Frontal cortex (tissue), 4 donors: ENCODE data around the gene TAS2R46. TPM values are rescaled to one million over a fixed set of nuclear protein-coding genes. Genes with fewer than 3 reads are reported as not detected.
"Not testable (repeated sequence)": the region's sequence is repeated elsewhere in the genome, so short reads cannot be mapped to it uniquely, and the experiment has no call there.

Experiments
- DNase-seq, 2 donors: peaks; one replicate each; pipeline ENCODE4 v3.0.0; 2012; ENCODE audit warnings: low spot score in 2 of 2
- FAIRE-seq: peaks from 2 replicates; lab custom pipeline; 2012; peaks lifted over from hg19 to GRCh38; lab: Jason Lieb, UNC
- small RNA-seq: library from RNA; depleted of rRNA; stranded (forward); fragments of <200 nt; gene quantifications from one replicate; pipeline ENCODE3, GENCODE V24; 2014
- total RNA-seq: library from RNA; depleted of rRNA; stranded (reverse); fragments of >200 nt; gene quantifications from one replicate; pipeline ENCODE4 v1.2.3, GENCODE V29; 2014
- donor health status: control.
- donor health status: control.
- donor health status: control.

Gene TAS2R46
- total RNA-seq, 1 donor from 2014 or later = 1.6 TPM

DNA sequence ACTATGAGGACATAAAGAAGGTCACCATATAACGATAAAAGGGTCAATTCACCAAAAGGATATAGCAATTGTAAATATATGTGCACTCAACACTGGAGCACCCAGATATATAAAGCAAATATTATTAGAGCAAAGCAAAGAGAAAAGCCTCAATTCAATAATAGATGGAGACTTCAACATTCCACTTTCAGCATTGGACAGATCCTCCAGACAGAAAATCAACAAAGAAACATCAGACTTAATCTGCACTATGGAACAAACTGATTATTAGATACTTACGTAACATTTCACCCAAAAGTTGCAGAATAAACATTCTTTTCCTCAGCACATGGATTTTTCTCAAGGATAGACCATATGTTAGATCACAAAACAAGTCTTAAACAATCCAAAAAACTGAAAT, 20.7 kb downstream of the TAS2R46 start:
- DNase-seq, FAIRE-seq: not testable (repeated sequence)

DNA sequence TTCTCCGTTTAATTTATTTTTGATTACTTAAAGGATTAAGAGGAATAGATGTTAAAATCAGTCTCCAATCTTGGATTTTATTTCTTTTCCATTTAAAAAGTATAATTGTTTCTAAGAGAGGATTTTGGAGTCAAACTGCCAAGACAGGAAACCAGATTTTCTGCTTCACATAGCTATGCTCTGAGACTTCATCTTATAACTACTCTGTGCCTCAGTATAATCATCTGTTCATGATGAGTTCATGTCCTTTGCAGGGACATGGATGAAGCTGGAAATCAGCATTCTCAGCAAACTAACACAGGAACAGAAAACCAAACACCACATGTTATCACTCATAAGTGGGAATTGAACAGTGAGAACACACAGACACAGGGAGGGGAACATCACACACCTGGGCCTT, 21.9 kb downstream of the TAS2R46 start:
- DNase-seq (no peak), FAIRE-seq (no peak)

DNA sequence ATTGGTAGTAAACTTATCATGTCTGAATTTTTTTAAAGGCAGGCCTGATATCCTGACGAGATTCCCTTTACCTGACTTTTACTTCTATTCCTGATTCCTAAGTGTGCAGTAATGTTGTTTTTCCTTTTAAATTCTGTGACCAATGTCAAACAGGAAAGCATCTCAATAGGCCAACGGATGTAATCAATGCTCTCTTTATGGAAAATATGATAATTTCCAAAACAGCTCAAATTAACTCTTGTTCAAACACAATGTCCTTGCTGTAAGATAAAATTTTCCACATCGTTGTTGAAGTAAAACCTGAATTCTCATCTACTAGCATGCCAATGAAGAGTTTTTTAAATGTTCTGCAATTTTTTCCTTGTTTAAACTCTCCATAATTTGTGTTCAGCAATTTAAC, 22.9 kb downstream of the TAS2R46 start:
- DNase-seq = no peak
- no peak for FAIRE-seq

DNA sequence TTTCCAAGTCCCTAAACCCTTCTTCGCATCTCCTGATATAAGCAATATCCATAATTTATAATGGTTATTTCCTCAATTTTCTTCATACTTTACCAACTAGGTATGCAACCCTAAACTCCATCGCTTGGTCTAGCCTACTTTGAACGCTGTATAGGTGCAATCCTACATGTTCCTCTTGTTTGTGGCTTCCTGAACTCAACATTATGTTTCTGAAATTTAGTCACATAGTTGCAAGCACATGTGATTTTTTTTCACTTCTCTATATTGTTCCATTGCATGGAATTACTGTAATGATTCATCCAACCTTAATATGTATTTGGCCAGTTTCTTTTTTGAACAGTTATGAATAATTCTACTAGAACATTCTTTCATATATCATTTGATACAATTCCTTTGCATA, 28.1 kb downstream of the TAS2R46 start:
- not testable (repeated sequence) for FAIRE-seq, DNase-seq

DNA sequence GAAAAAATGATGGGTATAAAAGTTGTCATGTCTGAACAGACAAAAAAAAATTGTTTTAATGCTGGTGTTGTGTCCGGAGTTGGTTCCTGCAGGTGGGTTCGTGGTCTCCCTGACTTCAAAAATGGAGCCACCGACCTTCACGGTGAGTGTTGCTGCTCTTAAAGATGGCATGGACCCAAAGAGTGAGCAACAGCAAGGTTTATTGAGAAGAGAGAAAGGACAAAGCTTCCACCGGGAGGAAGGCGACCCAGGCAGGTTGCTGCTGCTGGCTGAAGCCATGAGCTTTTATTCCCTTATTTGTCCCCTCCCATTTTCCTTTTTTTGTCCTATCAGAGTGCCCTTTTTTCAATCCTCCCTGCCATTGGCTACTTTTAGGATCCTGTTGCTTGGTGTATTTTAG, 30.8 kb downstream of the TAS2R46 start, which contains the start of gene TAS2R31:
Gene TAS2R31, minus strand, starts transcription at position 101 of the 400 bp plus-strand sequence. Its CDS starts 72 bp downstream, at position 29.
- DNase-seq (no peak), FAIRE-seq (no peak)

DNA sequence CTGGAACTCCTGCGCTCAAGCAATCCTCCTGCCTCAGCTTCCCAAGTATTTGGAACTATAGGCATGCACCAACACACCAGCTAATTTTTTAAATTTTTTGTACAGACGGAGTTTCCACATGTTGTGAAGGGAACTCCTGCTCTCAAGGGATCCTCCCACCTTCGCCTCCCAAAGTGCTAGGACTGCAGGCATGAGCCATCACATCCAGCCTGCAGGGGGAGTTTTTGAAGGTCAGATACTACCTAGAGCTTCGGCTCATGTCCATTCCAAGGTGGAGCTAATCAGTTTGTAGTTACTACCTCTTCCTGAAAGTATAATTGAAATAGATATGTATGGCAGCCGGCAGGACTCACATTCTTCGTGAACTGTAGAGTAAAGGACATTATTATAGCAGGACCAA, 36.0 kb downstream of the TAS2R46 start:
- FAIRE-seq = no peak

GRCh38 chr12:11023387-11023786, 38.7 kb downstream of the TAS2R46 start:
- DNase-seq = no peak
- FAIRE-seq = no peak

More for the DNA sequence above, 36.0 kb downstream of the TAS2R46 start:
- DNase-seq = no peak

DNA sequence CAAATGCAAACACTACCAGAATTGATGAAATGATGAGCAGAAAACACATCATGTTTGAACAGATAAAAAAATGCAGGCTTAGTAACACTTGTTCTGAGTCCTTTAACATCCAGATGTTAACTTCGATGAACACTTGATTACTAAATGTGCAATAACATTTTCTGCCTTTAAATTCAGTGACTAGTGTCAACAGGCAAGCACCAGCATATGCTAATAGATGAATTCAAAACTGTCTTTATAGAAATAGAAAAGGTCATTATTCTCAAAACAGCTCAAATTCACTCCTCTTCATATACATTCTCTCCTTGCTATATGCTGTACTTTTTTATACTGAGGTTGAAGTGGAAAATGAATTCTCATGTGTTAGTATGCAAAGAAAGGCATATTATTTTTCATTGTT, 39.6 kb downstream of the TAS2R46 start, which contains the start of gene TAS2R19:
Gene TAS2R19, minus strand, starts transcription at position 101 of the 400 bp plus-strand sequence. Its CDS starts 49 bp downstream, at position 52.
- no peak for DNase-seq
- no peak for FAIRE-seq

DNA sequence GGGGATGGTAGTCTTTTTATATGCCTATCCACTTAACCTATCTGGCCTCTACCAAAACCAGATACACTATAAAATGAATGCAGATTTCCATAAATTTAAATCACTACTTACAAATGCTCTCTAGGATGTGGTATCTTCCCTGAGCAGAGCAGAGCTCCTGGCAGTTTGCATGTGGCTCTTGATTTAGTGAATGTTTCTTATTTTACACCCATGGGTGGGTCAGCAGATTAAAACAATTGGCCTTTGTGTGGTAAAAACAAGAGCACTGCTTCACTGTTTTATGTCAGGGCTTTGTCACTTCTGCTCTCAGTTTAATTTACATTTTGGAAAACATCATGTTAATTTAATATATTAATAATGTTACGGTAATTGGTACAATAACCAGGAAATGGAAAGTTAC, 45.2 kb downstream of the TAS2R46 start:
- DNase-seq = peak in 1 of 2 donors; percentile 5

DNA sequence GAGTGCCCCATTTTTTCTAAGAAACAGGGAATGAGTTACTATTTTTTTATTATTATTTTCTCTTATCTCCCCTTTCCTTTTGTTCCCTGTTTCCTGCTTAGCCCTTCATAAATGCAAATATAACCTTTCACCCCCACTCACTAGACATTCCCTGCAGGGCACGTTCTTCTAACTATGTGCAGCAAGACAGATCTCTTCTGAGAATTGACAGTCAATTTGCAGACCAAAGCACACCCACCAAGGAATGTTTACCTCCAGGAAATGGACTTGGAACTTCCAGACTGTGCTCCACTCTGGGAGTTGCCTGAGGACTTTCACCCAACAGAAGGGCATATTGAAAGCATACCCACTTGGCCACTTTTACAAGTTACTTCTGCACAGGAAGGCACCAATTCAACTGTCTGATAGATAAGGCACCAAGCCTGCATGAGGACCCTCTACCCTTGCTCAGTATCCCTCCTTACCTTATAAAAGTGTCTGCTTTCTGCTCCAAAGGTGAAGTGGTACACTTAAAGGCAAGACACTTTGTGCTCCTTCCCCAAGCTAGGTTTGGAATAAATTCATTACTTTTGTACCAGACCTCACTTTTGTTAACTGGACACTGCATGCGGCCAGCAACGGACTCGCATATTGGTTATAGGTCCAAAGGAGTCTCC, 46.2 kb downstream of the TAS2R46 start:
- no peak for FAIRE-seq

More for the DNA sequence above, 45.2 kb downstream of the TAS2R46 start:
- peak; percentile 86 for FAIRE-seq

DNA sequence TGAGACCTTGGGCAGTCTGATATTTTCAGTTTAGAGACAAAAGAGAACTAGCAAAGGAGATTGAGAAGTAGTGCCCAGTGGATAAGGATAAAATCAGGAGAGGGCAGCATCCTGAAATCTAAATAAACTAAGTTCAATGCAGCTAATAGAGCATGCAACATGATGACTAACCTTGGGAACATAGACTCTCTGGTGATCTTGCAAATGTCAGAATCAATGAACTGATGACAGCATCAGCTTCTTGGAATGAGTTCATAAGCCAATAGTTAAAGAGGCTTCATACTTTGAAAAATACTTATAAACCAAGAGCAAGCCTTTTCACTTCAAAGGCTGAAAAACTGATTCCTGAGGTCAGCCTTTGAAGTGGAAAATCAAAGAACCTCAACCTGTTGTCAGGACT, 47.9 kb downstream of the TAS2R46 start:
- DNase-seq (no peak), FAIRE-seq (no peak)

More for the DNA sequence above, 46.2 kb downstream of the TAS2R46 start:
- no peak for DNase-seq

Small RNA genes within 50 kb of the gene (small RNA-seq; reads per million reads assigned to genes)
- not detected for gene AC018630.1

Other genes starting within 250 kb of the TAS2R46 start
- gene TAS2R10, start 235.9 kb downstream of the TAS2R46 start, total RNA-seq = 2.4 TPM
- gene PRR4, start 212.8 kb downstream of the TAS2R46 start, total RNA-seq = 1.2 TPM
- 42.0 TPM for gene PRH1, start 178.0 kb downstream of the TAS2R46 start, total RNA-seq
- 2.4 TPM for gene TAS2R13, start 152.7 kb downstream of the TAS2R46 start, total RNA-seq
- gene PRH2, start 133.1 kb downstream of the TAS2R46 start, total RNA-seq = not detected
- 5.3 TPM for gene TAS2R14, start 123.0 kb downstream of the TAS2R46 start, total RNA-seq
- gene TAS2R50, start 75.4 kb downstream of the TAS2R46 start, total RNA-seq = 3.7 TPM
- 6.9 TPM for gene TAS2R20, start 64.0 kb downstream of the TAS2R46 start, total RNA-seq
- gene TAS2R19, start 39.7 kb downstream of the TAS2R46 start, total RNA-seq = 6.9 TPM
- 7.3 TPM for gene TAS2R31, start 30.9 kb downstream of the TAS2R46 start, total RNA-seq
- 3.7 TPM for gene TAS2R43, start 30.0 kb upstream of the TAS2R46 start, total RNA-seq
- gene TAS2R30, start 72.3 kb upstream of the TAS2R46 start, total RNA-seq = 6.5 TPM
- gene SMIM10L1, start 108.9 kb upstream of the TAS2R46 start, total RNA-seq = 10.2 TPM
- gene TAS2R42, start 124.6 kb upstream of the TAS2R46 start, total RNA-seq = not detected
- gene PRB3, start 207.4 kb upstream of the TAS2R46 start, total RNA-seq = not detected
- not detected for gene PRB4, start 248.1 kb upstream of the TAS2R46 start, total RNA-seq